Body of pancreas (tissue), 4 donors: Measurements from ENCODE around the gene MYL6. TPM values are rescaled to one million over a fixed set of nuclear protein-coding genes. Genes with fewer than 3 reads are reported as not detected.

Experiments
- ATAC-seq: fragments of 150-250 bp; one replicate; pipeline ENCODE4 v1.9.1; 2016
- DNase-seq, 4 donors: peaks; one replicate each; pipeline ENCODE4 v3.0.0-alpha.2; 2019
- H3K27ac ChIP-seq, 4 donors: fragments of 200-600 bp; sonication (generic); 1 replicate in 3 of 4; 2 replicates in 1 of 4; pipeline versions ENCODE4 v1.5.1 to v1.6.1; 2016 to 2019; ENCODE audit warnings: mild to moderate bottlenecking in 1 of 4, mixed read lengths in 1 of 4, moderate library complexity in 1 of 4
- H3K27me3 ChIP-seq, 2 donors: fragments of 200-600 bp; sonication (generic); one replicate each; pipeline ENCODE4 v1.6.0; 2016; ENCODE audit warnings: mild to moderate bottlenecking in 1 of 2
- H3K36me3 ChIP-seq, 2 donors: fragments of 200-600 bp; sonication (generic); replicated peaks in 1 of 2; 2 replicates each; pipeline ENCODE4 v1.5.1; 2016; ENCODE audit warnings: low read depth in 2 of 2; ENCODE audit not compliant: insufficient read depth in 1 of 2
- H3K4me1 ChIP-seq: fragments of 200-600 bp; sonication (generic); one replicate; pipeline ENCODE4 v1.6.0; 2016
- H3K4me3 ChIP-seq, 2 donors: fragments of 200-600 bp; sonication (generic); 1 replicate in 1 of 2; 2 replicates in 1 of 2; pipeline ENCODE4 v1.5.1; 2016 to 2019
- H3K9me3 ChIP-seq, 3 donors: fragments of 200-600 bp; sonication (generic); 1 replicate in 2 of 3; 2 replicates in 1 of 3; pipeline ENCODE4 v1.5.1; 2016
- POLR2A ChIP-seq, 3 donors: fragments of 450-650 bp; IDR thresholded peaks; one replicate each; pipeline ENCODE4 v1.6.1; 2016; ENCODE audit warnings: antibody characterized with exemption in 3 of 3, mild to moderate bottlenecking in 2 of 3
- WGBS, 2 donors: methylation state at CpG; one replicate each; pipeline ENCODE4 v1.1.5; 2017; 5-methylcytosine and 5-hydroxymethylcytosine counted together
- intact Hi-C: fragments of 100-400 bp; cut with DNase I; formaldehyde crosslinking; loops from one replicate; pipeline ENCODE4 v1.15.1; 2023
- total RNA-seq, 2 donors: library from RNA; depleted of rRNA; stranded (reverse); fragments of >200 nt; gene quantifications; one replicate each; pipeline ENCODE4 v1.1.0, GENCODE V29; 2016
- TF ChIP-seq, protein P1 (sequence below), 7 experiments: fragments of 450-650 bp in 4 of 7; fragments of 200-600 bp in 3 of 7; sonication (generic) in 3 of 7; IDR thresholded peaks; one replicate each; pipeline ENCODE4 v1.5.1; 2016 to 2019; ENCODE audit warnings: antibody characterized with exemption in 7 of 7

The MYL6 gene
- total RNA-seq, 2 donors from 2014 or later = 838 to 1,110 TPM

DNA sequence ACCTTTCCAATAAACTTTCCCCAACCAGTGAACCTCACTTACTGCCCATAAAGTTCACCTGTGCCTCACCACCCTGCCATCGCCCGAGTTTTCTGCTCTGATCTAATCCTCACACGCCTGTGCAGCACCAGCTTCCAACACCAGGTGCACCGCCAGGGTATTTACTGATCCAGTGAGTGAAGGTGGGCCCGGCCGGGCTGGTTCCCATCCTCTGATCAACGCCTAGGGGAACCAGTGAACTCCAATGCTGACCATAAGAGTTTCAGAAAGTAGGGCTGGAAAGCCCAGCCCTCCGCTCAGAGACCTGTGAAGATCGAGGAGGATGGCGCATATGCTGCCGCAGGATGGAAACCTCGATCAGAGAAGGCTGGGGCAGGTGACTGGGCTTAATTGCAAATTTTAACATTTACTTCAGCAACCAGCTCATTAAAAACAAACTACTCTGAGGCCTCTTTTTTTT, 6.5 kb upstream of the MYL6 start:
- peak; percentile 64 for ATAC-seq
- intact Hi-C loops = no loop called here
- WGBS, 2 donors = 1 to 2% methylated on average over 12 of the region's 12 CpGs

DNA sequence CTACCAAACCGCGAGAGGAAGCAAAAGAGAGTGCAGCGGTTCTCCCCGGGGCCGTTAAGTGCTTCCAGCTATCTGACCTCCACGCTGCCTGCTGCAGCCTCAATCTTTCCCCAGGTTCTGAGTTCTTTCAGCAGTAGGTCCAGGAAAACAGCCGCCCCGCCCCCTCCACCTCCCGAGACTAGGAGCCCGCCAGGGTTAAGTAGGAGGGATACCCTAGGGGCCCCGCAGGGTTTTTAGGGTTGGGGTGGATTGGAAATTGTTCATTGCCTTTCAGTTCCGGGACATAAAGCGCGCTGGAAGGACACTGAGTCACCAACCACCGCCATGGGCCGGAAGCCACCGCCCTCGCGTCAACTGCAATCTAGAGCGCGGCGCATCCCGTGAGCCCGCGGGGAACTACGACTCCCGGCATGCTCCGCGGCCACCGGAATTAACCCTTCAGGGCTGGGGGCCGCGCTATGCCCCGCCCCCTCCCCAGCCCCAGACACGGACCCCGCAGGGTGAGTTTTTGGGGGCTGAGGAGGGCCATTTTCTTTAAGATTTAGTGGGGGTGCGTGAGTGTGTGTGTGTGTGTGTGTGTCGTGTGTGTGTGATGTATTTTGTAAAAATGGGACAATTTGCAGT, 5.9 kb upstream of the MYL6 start, which contains the start of gene MYL6B:
Gene MYL6B, plus strand, starts transcription at position 456 of the 624 bp plus-strand sequence. CDS start 1,332 bp downstream, outside the sequence.
- TF ChIP-seq, protein P1, sequence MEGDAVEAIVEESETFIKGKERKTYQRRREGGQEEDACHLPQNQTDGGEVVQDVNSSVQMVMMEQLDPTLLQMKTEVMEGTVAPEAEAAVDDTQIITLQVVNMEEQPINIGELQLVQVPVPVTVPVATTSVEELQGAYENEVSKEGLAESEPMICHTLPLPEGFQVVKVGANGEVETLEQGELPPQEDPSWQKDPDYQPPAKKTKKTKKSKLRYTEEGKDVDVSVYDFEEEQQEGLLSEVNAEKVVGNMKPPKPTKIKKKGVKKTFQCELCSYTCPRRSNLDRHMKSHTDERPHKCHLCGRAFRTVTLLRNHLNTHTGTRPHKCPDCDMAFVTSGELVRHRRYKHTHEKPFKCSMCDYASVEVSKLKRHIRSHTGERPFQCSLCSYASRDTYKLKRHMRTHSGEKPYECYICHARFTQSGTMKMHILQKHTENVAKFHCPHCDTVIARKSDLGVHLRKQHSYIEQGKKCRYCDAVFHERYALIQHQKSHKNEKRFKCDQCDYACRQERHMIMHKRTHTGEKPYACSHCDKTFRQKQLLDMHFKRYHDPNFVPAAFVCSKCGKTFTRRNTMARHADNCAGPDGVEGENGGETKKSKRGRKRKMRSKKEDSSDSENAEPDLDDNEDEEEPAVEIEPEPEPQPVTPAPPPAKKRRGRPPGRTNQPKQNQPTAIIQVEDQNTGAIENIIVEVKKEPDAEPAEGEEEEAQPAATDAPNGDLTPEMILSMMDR (IDR thresholded peaks at IDR 0.05) = no peak
- peak; percentile 37 to 74 (median 73) for TF ChIP-seq POLR2A (IDR thresholded peaks at IDR 0.05)
- H3K9me3 ChIP-seq = no peaks in the 10 kb centered on the region
- peaks cover 30% of the 10 kb centered on the region for H3K4me1 ChIP-seq
- DNase-seq = peak; percentile 91 to 95 (median 94)
- intact Hi-C loops = no loop called here
- ATAC-seq = peak; percentile 96
- H3K27ac ChIP-seq = peak within 1 kb of the TSS; percentile 89 to 97 (median 92)
- 0% methylated on average over 18 to 37 of the region's 37 CpGs for WGBS, 2 donors
- H3K27me3 ChIP-seq = no peaks in the 10 kb centered on the region
- H3K4me3 ChIP-seq = peak within 1 kb of the TSS; percentile 29 to 64
- H3K36me3 ChIP-seq = no peaks in the 10 kb centered on the region

More for the DNA sequence above, 6.5 kb upstream of the MYL6 start:
- no peaks in the 10 kb centered on the region for H3K27me3 ChIP-seq
- no peak for TF ChIP-seq POLR2A (IDR thresholded peaks at IDR 0.05)
- TF ChIP-seq, protein P1 (IDR thresholded peaks at IDR 0.05) = peak in 6 of 7 experiments; percentile 33 to 77 (median 56)
- DNase-seq = peak; percentile 62 to 79 (median 72)
- H3K4me3 ChIP-seq = peak overlapping the region; percentile 29 to 64
- peak overlapping the region; percentile 89 to 97 (median 92) for H3K27ac ChIP-seq
- H3K4me1 ChIP-seq = peaks cover 30% of the 10 kb centered on the region
- no peaks in the 10 kb centered on the region for H3K36me3 ChIP-seq
- no peaks in the 10 kb centered on the region for H3K9me3 ChIP-seq

DNA sequence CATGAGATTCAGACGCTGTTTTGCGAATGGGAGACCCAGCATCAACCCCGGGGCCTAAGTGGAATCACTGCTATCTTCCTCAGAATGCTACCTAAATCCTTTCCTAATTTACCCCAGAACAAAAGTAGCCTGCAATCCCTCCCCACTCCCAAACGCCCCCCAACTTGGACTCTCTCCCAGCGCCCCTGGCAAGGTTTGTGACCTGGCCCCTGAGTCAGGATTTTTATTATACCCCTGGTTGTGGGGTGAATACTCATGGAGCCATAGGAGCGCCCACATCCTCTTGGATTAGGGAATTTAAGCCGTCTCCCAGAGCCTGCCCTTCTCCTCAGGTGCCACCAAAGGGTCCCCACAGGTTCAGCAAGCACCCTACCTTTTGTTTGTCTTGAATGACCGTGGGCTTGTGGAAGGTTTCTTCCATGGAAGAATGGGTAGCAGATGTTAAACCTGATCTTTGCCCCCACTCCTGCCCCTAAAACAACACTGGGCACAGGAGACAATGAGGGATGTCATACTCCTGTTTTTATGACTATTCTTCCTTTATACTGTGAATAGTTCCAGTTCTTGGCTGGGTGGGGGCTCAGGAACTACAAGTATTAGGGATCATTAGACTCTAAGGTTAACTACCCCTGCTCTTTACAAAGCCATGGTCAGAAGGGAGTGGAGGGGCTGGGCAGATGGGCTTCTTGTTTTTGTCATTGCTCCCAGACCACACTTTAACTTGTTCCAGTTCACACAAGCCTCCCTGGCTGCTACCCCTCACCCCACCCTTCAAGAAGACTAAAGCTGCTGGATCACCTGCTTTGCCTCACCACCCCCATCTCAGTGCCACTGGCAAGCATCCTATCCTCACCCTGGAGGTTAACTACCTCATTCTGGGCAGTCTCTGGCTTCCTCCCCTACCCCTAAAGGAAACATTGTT, 5.1 kb upstream of the MYL6 start:
- DNase-seq (no peak), ATAC-seq (no peak)
- intact Hi-C loops = no loop called here
- H3K36me3 ChIP-seq = no peaks in the 10 kb centered on the region
- H3K4me1 ChIP-seq = peaks cover 27% of the 10 kb centered on the region
- no peak for TF ChIP-seq POLR2A (IDR thresholded peaks at IDR 0.05)
- TF ChIP-seq, protein P1 (IDR thresholded peaks at IDR 0.05) = no peak
- H3K27me3 ChIP-seq = no peaks in the 10 kb centered on the region
- WGBS, 2 donors = 12 to 21% methylated on average over 7 to 8 of the region's 8 CpGs
- H3K9me3 ChIP-seq = no peaks in the 10 kb centered on the region
- H3K27ac ChIP-seq = peak overlapping the region; percentile 89 to 97 (median 92)
- H3K4me3 ChIP-seq = peak overlapping the region; percentile 29 to 64

DNA sequence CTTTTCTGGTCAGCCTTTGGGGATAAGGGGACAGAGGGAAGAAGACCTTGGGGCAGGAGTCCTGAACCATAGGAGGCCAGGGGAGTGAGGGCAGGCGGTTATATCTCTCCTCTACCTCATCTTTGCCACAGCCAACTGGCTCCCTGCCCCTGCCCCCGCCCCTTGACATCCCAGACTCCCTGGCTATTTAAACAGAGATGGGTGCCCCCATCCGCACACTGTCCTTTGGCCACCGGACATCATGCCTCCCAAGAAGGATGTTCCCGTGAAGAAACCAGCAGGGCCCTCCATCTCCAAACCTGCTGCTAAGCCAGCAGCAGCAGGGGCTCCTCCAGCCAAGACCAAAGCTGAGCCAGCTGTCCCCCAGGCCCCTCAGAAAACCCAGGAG, 4.5 kb upstream of the MYL6 start:
- no peaks in the 10 kb centered on the region for H3K27me3 ChIP-seq
- no peak for ATAC-seq
- no peak overlapping the region for H3K27ac ChIP-seq
- 63 to 85% methylated on average over 5 of the region's 5 CpGs for WGBS, 2 donors
- no peaks in the 10 kb centered on the region for H3K36me3 ChIP-seq
- no peaks in the 10 kb centered on the region for H3K9me3 ChIP-seq
- H3K4me1 ChIP-seq = peaks cover 27% of the 10 kb centered on the region
- no peak for DNase-seq
- no peak overlapping the region for H3K4me3 ChIP-seq
- intact Hi-C loops = no loop called here
- TF ChIP-seq POLR2A (IDR thresholded peaks at IDR 0.05) = no peak
- TF ChIP-seq, protein P1 (IDR thresholded peaks at IDR 0.05) = no peak
